ENCODE results near the gene NECAB3. TPM values are rescaled to one million over a fixed set of nuclear protein-coding genes. Genes with fewer than 3 reads are reported as not detected.

The NECAB3 gene
- total and polyA plus RNA-seq, 2 of the 13 experiments (the other 11 are each of a cell fraction or from before 2014, with no cell fraction given) = 61.5 to 65.5 TPM

DNA sequence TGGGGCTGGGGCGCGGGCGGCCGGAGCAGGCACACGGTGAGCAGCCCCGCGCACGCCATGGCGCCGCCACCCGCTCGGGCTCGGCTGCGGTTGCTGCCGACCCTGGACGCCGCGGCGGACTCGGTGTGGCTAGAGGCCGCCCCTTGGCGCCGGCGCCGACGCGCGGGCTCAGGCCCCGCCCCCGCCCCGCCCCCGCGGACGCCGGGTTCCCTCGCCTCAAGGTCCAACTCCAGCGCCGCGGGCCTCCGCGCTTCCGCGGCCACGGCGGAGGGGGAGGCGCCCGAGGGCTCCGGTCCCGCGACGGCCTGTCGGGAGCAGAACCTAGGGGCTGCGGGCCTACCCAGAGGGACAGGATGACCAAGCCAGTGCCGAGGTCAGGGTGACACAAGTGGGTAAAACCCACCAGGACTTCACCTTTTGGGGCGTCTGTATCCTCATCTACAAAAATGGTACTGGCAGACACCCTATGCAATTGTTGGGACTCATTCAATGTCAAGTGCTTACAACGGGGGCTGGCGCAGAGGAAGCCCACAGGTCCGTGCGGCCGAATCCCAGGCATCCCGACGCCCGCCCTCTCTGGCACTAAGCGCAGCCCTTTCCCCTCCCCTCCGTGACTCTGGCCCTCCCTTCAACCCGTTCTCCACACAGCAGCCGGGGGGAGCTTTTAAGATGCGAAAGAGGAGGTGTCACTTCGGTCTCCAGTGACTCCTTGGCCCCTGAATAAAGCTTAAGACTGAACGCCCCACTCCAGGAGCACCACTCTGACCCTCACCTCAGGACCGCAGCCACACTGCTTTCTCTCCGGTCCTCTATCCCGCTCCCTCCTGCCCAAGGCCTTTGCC is at the start of gene NECAB3 (continued):
- TF ChIP-seq, protein P1, sequence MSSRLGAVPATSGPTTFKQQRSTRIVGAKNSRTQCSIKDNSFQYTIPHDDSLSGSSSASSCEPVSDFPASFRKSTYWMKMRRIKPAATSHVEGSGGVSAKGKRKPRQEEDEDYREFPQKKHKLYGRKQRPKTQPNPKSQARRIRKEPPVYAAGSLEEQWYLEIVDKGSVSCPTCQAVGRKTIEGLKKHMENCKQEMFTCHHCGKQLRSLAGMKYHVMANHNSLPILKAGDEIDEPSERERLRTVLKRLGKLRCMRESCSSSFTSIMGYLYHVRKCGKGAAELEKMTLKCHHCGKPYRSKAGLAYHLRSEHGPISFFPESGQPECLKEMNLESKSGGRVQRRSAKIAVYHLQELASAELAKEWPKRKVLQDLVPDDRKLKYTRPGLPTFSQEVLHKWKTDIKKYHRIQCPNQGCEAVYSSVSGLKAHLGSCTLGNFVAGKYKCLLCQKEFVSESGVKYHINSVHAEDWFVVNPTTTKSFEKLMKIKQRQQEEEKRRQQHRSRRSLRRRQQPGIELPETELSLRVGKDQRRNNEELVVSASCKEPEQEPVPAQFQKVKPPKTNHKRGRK (CRISPR knock-in tag; IDR thresholded peaks at IDR 0.05) = no peak
- TF ChIP-seq NFKBIZ (CRISPR knock-in tag; IDR thresholded peaks at IDR 0.05) = no peak; the same call in 1 of the 2 replicates
- peak; percentile 64; the same call in 1 of the 2 replicates for TF ChIP-seq KDM5B (CRISPR knock-in tag; IDR thresholded peaks at IDR 0.05; ENCODE audit: borderline replicate concordance)
- TF ChIP-seq ZNF20 (CRISPR knock-in tag; IDR thresholded peaks at IDR 0.05) = no peak
- no peak for TF ChIP-seq SYNCRIP (IDR thresholded peaks at IDR 0.05; ENCODE audit: insufficient read depth, low read depth, low read length)
- TF ChIP-seq HNRNPLL (IDR thresholded peaks at IDR 0.05; ENCODE audit: low read depth, low read length, poor library complexity, severe bottlenecking) = peak; percentile 69
- no peak for TF ChIP-seq FOXK2 (IDR thresholded peaks at IDR 0.05)
- peak; percentile 94 for TF ChIP-seq ZMAT3 (CRISPR knock-in tag; conservative IDR thresholded peaks at IDR 0.05)
- 0 out of 2 replicates have a peak, but pooled peaks have one; percentile 81 for TF ChIP-seq MYNN (CRISPR knock-in tag; IDR thresholded peaks at IDR 0.05; ENCODE audit: low read depth)
- no peak; the same call in 1 of the 2 replicates for TF ChIP-seq CREB1 (IDR thresholded peaks at IDR 0.05)
- no peak for TF ChIP-seq CREB1 (CRISPR knock-in tag; IDR thresholded peaks at IDR 0.05)
- TF ChIP-seq TMF1 (CRISPR knock-in tag; IDR thresholded peaks at IDR 0.05; ENCODE audit: low read depth) = peak; percentile 89
- TF ChIP-seq ZNF430 (CRISPR knock-in tag; IDR thresholded peaks at IDR 0.05) = no peak; the same call in 1 of the 2 replicates
- no peak for TF ChIP-seq CC2D1A (CRISPR knock-in tag; IDR thresholded peaks at IDR 0.05)
- TF ChIP-seq, protein P2, sequence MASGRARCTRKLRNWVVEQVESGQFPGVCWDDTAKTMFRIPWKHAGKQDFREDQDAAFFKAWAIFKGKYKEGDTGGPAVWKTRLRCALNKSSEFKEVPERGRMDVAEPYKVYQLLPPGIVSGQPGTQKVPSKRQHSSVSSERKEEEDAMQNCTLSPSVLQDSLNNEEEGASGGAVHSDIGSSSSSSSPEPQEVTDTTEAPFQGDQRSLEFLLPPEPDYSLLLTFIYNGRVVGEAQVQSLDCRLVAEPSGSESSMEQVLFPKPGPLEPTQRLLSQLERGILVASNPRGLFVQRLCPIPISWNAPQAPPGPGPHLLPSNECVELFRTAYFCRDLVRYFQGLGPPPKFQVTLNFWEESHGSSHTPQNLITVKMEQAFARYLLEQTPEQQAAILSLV (CRISPR knock-in tag; IDR thresholded peaks at IDR 0.05; ENCODE audit: borderline replicate concordance) = peak; percentile 85; the same call in 1 of the 2 replicates
- TF ChIP-seq, protein P3, sequence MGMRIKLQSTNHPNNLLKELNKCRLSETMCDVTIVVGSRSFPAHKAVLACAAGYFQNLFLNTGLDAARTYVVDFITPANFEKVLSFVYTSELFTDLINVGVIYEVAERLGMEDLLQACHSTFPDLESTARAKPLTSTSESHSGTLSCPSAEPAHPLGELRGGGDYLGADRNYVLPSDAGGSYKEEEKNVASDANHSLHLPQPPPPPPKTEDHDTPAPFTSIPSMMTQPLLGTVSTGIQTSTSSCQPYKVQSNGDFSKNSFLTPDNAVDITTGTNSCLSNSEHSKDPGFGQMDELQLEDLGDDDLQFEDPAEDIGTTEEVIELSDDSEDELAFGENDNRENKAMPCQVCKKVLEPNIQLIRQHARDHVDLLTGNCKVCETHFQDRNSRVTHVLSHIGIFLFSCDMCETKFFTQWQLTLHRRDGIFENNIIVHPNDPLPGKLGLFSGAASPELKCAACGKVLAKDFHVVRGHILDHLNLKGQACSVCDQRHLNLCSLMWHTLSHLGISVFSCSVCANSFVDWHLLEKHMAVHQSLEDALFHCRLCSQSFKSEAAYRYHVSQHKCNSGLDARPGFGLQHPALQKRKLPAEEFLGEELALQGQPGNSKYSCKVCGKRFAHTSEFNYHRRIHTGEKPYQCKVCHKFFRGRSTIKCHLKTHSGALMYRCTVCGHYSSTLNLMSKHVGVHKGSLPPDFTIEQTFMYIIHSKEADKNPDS (CRISPR knock-in tag; IDR thresholded peaks at IDR 0.05) = no peak
- TF ChIP-seq JDP2 (CRISPR knock-in tag; IDR thresholded peaks at IDR 0.05; ENCODE audit: borderline replicate concordance) = peak; percentile 37; the same call in 1 of the 2 replicates
- TF ChIP-seq EED (CRISPR knock-in tag; IDR thresholded peaks at IDR 0.05) = peak; percentile 51; the same call in 1 of the 2 replicates
- peak; percentile 76 for TF ChIP-seq SAP130 (CRISPR knock-in tag; IDR thresholded peaks at IDR 0.05; ENCODE audit: low read depth)
- TF ChIP-seq, protein P4, sequence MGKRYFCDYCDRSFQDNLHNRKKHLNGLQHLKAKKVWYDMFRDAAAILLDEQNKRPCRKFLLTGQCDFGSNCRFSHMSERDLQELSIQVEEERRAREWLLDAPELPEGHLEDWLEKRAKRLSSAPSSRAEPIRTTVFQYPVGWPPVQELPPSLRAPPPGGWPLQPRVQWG (CRISPR knock-in tag; IDR thresholded peaks at IDR 0.05; ENCODE audit: borderline replicate concordance, low read depth) = no peak
- no peak for TF ChIP-seq GATA4 (IDR thresholded peaks at IDR 0.05; ENCODE audit: borderline replicate concordance, low read depth)
- TF ChIP-seq FOSL1 (CRISPR knock-in tag; IDR thresholded peaks at IDR 0.05; ENCODE audit: borderline replicate concordance) = no peak
- no peak for TF ChIP-seq TRIM24 (CRISPR knock-in tag; IDR thresholded peaks at IDR 0.05)
- TF ChIP-seq, protein P5, sequence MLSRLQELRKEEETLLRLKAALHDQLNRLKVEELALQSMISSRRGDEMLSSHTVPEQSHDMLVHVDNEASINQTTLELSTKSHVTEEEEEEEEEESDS (CRISPR knock-in tag; IDR thresholded peaks at IDR 0.05; ENCODE audit: borderline replicate concordance) = no peak
- no peak for TF ChIP-seq SMARCE1 (IDR thresholded peaks at IDR 0.05; ENCODE audit: borderline replicate concordance)
- peak; percentile 98 for TF ChIP-seq ZNF816 (CRISPR knock-in tag; IDR thresholded peaks at IDR 0.05; ENCODE audit: borderline replicate concordance)
